ENCODE results near the gene WDFY3. TPM values are rescaled to one million over a fixed set of nuclear protein-coding genes. Genes with fewer than 3 reads are reported as not detected.

WDFY3 gene
- total RNA-seq, 4 donors from 2014 or later: 35.9 to 146 (median 95.0) TPM

GRCh38 chr4:84878546-84878945 is 87.9 kb downstream of the WDFY3 start:
- TF ChIP-seq POLR2A (IDR thresholded peaks at IDR 0.05) (no peak), CTCF (IDR thresholded peaks at IDR 0.05) (no peak)
- no peaks in the 10 kb centered on the region for H3K36me3 ChIP-seq
- no peak overlapping the region for H3K27ac ChIP-seq
- no peaks in the 10 kb centered on the region for H3K27me3 ChIP-seq
- DNase-seq: no peak
- no peaks in the 10 kb centered on the region for H3K4me1 ChIP-seq
- intact Hi-C loops (cut with DNase I; ENCODE audit: low total_unique reads): no loop called here
- H3K9me3 ChIP-seq: no peaks in the 10 kb centered on the region
- H3K4me3 ChIP-seq: no peak overlapping the region

GRCh38 chr4:84878090-84878489 is 88.4 kb downstream of the WDFY3 start:
- Histone ChIP-seq H3K9me3 (no peaks in the 10 kb centered on the region), H3K27me3 (no peaks in the 10 kb centered on the region), H3K4me1 (no peaks in the 10 kb centered on the region), H3K4me3 (no peak overlapping the region), H3K36me3 (no peaks in the 10 kb centered on the region), H3K27ac (no peak overlapping the region)
- TF ChIP-seq CTCF (IDR thresholded peaks at IDR 0.05) (no peak), POLR2A (IDR thresholded peaks at IDR 0.05) (no peak)
- intact Hi-C loops (cut with DNase I; ENCODE audit: low total_unique reads): no loop called here
- no peak for DNase-seq

GRCh38 chr4:84877051-84877833 is 89.2 kb downstream of the WDFY3 start:
- H3K27ac ChIP-seq: no peak overlapping the region
- H3K4me3 ChIP-seq: no peak overlapping the region
- DNase-seq: no peak
- no peaks in the 10 kb centered on the region for H3K27me3 ChIP-seq
- H3K36me3 ChIP-seq: no peaks in the 10 kb centered on the region
- no peaks in the 10 kb centered on the region for H3K4me1 ChIP-seq
- TF ChIP-seq CTCF (IDR thresholded peaks at IDR 0.05): no peak
- TF ChIP-seq POLR2A (IDR thresholded peaks at IDR 0.05): no peak
- intact Hi-C loops (cut with DNase I; ENCODE audit: low total_unique reads): no loop called here
- no peaks in the 10 kb centered on the region for H3K9me3 ChIP-seq

- TF ChIP-seq POLR2A (IDR thresholded peaks at IDR 0.05): no peak
- intact Hi-C loops (cut with DNase I; ENCODE audit: low total_unique reads): no loop called here
- Histone ChIP-seq H3K27me3 (no peaks in the 10 kb centered on the region), H3K4me3 (no peak overlapping the region), H3K36me3 (no peaks in the 10 kb centered on the region), H3K9me3 (no peaks in the 10 kb centered on the region), H3K4me1 (no peaks in the 10 kb centered on the region), H3K27ac (no peak overlapping the region)
- DNase-seq: no peak
Observed at GRCh38 chr4:84875636-84876371, 90.7 kb downstream of the WDFY3 start.

GRCh38 chr4:84874619-84875018 is 91.9 kb downstream of the WDFY3 start:
- no peak overlapping the region for H3K27ac ChIP-seq
- H3K4me3 ChIP-seq: no peak overlapping the region
- no peaks in the 10 kb centered on the region for H3K27me3 ChIP-seq
- H3K9me3 ChIP-seq: no peaks in the 10 kb centered on the region
- H3K4me1 ChIP-seq: no peaks in the 10 kb centered on the region
- intact Hi-C loops (cut with DNase I; ENCODE audit: low total_unique reads): no loop called here
- no peak for TF ChIP-seq CTCF (IDR thresholded peaks at IDR 0.05)
- no peak for TF ChIP-seq POLR2A (IDR thresholded peaks at IDR 0.05)
- no peak for DNase-seq
- H3K36me3 ChIP-seq: no peaks in the 10 kb centered on the region

All from uterus (tissue), 4 donors.